ENCODE data around the gene TNFRSF12A.

GRCh38 chr16:2987286-2987685, 32.9 kb upstream of the TNFRSF12A start:
- TF ChIP-seq CTCF (conservative IDR thresholded peaks at IDR 0.05; ENCODE audit: low read length): no peak
- TF ChIP-seq EZH2phosphoT487 (IDR thresholded peaks at IDR 0.05; ENCODE audit: borderline replicate concordance): no peak
